GM23338 (cell line): ENCODE results near the gene BRAF. TPM values are rescaled to one million over a fixed set of nuclear protein-coding genes. Genes with fewer than 3 reads are reported as not detected.
"Not testable (repeated sequence)": the region's sequence is repeated elsewhere in the genome, so short reads cannot be mapped to it uniquely, and the experiment has no call there.

ENCODE experiments used
- ATAC-seq: fragments of 200-7000 bp; cut with Tn5 transposase; 3 replicates; pipeline ENCODE4 v1.9.1; 2020
- DNase-seq: peaks from one replicate; pipeline ENCODE4 v3.0.0-alpha.2; 2015; ENCODE audit warnings: low spot score
- H2AFZ ChIP-seq: fragments of 200-600 bp; sonication (generic); 2 replicates; pipeline ENCODE4 v1.8.0; 2016; ENCODE audit warnings: antibody characterized with exemption, mild to moderate bottlenecking, moderate library complexity
- H3F3A ChIP-seq: fragments of 200-600 bp; sonication (generic); replicated peaks from 2 replicates; pipeline ENCODE4 v1.8.0; 2017; ENCODE audit warnings: antibody characterized with exemption, mixed run types, low read depth
- H3K27ac ChIP-seq: fragments of 200-600 bp; sonication (generic); 2 replicates; pipeline ENCODE4 v1.6.1; 2016; ENCODE audit warnings: low read depth
- H3K27me3 ChIP-seq: fragments of 200-600 bp; sonication (generic); 2 replicates; pipeline ENCODE4 v1.8.0; 2016; ENCODE audit warnings: mild to moderate bottlenecking, mixed run types, moderate library complexity; ENCODE audit not compliant: insufficient read depth
- H3K36me3 ChIP-seq: fragments of 200-600 bp; sonication (generic); 2 replicates; pipeline ENCODE4 v1.8.0; 2016; ENCODE audit warnings: mild to moderate bottlenecking; ENCODE audit not compliant: insufficient read depth
- H3K4me1 ChIP-seq: fragments of 200-600 bp; sonication (generic); 2 replicates; pipeline ENCODE4 v1.8.0; 2016; ENCODE audit warnings: mild to moderate bottlenecking, moderate library complexity; ENCODE audit not compliant: insufficient read depth
- H3K4me2 ChIP-seq: fragments of 200-600 bp; sonication (generic); 2 replicates; pipeline ENCODE4 v1.7.1; 2017; ENCODE audit warnings: mixed run types
- H3K4me3 ChIP-seq: fragments of 200-600 bp; sonication (generic); 2 replicates; pipeline ENCODE4 v1.6.1; 2016; ENCODE audit warnings: mixed run types
- H3K79me2 ChIP-seq: fragments of 200-600 bp; sonication (generic); replicated peaks from 2 replicates; pipeline ENCODE4 v1.8.0; 2017; ENCODE audit warnings: mild to moderate bottlenecking; ENCODE audit not compliant: insufficient read depth
- H3K9me2 ChIP-seq: fragments of 200-600 bp; sonication (generic); 2 replicates; pipeline ENCODE4 v1.8.0; 2017; ENCODE audit not compliant: insufficient read depth
- H4K20me1 ChIP-seq: fragments of 200-600 bp; sonication (generic); replicated peaks from 2 replicates; pipeline ENCODE4 v1.8.0; 2017; ENCODE audit warnings: mild to moderate bottlenecking; ENCODE audit not compliant: insufficient read depth
- H3K27ac Mint-ChIP-seq: 2 replicates; pipeline ENCODE4 v1.8.0; 2020; ENCODE audit warnings: inconsistent platforms, mild to moderate bottlenecking, moderate library complexity, mixed read lengths
- H3K27me3 Mint-ChIP-seq: 3 replicates; pipeline ENCODE4 v1.8.0; 2022; ENCODE audit warnings: low read depth, mild to moderate bottlenecking, moderate library complexity, mixed read lengths, inconsistent platforms; ENCODE audit not compliant: insufficient read depth, poor library complexity
- H3K36me3 Mint-ChIP-seq: 3 replicates; pipeline ENCODE4 v1.8.0; 2021; ENCODE audit warnings: low read depth, mild to moderate bottlenecking, inconsistent platforms, moderate library complexity, mixed read lengths
- H3K4me1 Mint-ChIP-seq: 3 replicates; pipeline ENCODE4 v1.8.0; 2020; ENCODE audit warnings: mild to moderate bottlenecking, inconsistent platforms, mixed read lengths
- H3K4me3 Mint-ChIP-seq: 3 replicates; pipeline ENCODE4 v1.8.0; 2021; ENCODE audit warnings: moderate library complexity, mild to moderate bottlenecking, inconsistent platforms, mixed read lengths
- H3K9me3 Mint-ChIP-seq: 3 replicates; pipeline ENCODE4 v1.8.0; 2020; ENCODE audit warnings: moderate library complexity, mild to moderate bottlenecking, inconsistent platforms, mixed read lengths
- POLR2AphosphoS5 ChIP-seq: IDR thresholded peaks from 2 replicates; pipeline ENCODE4 v1.6.1; 2016; ENCODE audit warnings: antibody characterized with exemption, low read depth
- ZNF114 ChIP-seq: fragments of 250-450 bp; sonication (Bioruptor Pico); IDR thresholded peaks from 2 replicates; pipeline ENCODE4 v1.5.0; 2020; ENCODE audit warnings: mild to moderate bottlenecking, moderate library complexity
- polyA plus RNA-seq: library from polyadenylated mRNA; unstranded; fragments of >200 nt; fragmentation: Nextera tagmentation; extraction: Ambion mirVana; gene quantifications from 2 replicates; pipeline ENCODE4 v1.2.1, GENCODE V29; 2016
- total RNA-seq: library from RNA; depleted of rRNA; stranded (reverse); fragments of >200 nt; shearing (Covaris generic); gene quantifications from 2 replicates; pipeline ENCODE4 v1.2.3, GENCODE V29; 2014
- TF ChIP-seq, protein P1 (sequence below): IDR thresholded peaks from 2 replicates; pipeline ENCODE4 v1.6.1; 2016; ENCODE audit warnings: antibody characterized with exemption
- TF ChIP-seq, protein P2 (sequence below): fragments of 250-450 bp; sonication (Bioruptor Pico); IDR thresholded peaks from 2 replicates; pipeline ENCODE4 v1.5.0; 2020; ENCODE audit warnings: mild to moderate bottlenecking, moderate library complexity

The BRAF gene
- total and polyA plus RNA-seq, 2 experiments from 2014 or later, result 14.6 to 36.8 TPM

DNA sequence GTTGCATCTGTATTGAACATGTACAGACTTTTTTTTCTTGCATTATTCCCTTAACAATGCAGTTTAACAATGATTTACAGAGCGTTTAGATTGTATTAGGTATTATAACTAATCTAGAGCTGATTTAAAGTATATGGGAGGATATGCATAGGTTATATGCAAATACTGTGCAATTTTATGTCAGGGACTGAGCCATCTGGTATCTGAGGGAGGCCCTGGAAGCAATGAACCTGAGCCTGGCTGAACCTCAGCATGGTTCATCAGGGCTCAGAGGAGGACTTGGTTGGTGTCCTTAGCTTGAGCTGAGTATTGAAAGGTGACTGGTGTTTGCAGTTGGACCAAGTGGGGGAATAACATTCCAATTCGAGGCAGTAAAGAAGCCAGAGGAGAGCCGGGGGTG lies 247.2 kb downstream of the BRAF start:
- H3K36me3 Mint-ChIP-seq, result peaks cover 5% of the 10 kb centered on the region; the same call in 1 of the 3 replicates
- no peak for ATAC-seq
- H3K4me3 Mint-ChIP-seq, result no peak overlapping the region
- no peaks in the 10 kb centered on the region for H3K9me3 Mint-ChIP-seq
- no peak overlapping the region for H3K27ac ChIP-seq
- no peak overlapping the region for H3K4me3 ChIP-seq
- TF ChIP-seq ZNF114, result no peak
- TF ChIP-seq, protein P1, sequence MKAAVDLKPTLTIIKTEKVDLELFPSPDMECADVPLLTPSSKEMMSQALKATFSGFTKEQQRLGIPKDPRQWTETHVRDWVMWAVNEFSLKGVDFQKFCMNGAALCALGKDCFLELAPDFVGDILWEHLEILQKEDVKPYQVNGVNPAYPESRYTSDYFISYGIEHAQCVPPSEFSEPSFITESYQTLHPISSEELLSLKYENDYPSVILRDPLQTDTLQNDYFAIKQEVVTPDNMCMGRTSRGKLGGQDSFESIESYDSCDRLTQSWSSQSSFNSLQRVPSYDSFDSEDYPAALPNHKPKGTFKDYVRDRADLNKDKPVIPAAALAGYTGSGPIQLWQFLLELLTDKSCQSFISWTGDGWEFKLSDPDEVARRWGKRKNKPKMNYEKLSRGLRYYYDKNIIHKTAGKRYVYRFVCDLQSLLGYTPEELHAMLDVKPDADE, result no peak
- TF ChIP-seq, protein P2, sequence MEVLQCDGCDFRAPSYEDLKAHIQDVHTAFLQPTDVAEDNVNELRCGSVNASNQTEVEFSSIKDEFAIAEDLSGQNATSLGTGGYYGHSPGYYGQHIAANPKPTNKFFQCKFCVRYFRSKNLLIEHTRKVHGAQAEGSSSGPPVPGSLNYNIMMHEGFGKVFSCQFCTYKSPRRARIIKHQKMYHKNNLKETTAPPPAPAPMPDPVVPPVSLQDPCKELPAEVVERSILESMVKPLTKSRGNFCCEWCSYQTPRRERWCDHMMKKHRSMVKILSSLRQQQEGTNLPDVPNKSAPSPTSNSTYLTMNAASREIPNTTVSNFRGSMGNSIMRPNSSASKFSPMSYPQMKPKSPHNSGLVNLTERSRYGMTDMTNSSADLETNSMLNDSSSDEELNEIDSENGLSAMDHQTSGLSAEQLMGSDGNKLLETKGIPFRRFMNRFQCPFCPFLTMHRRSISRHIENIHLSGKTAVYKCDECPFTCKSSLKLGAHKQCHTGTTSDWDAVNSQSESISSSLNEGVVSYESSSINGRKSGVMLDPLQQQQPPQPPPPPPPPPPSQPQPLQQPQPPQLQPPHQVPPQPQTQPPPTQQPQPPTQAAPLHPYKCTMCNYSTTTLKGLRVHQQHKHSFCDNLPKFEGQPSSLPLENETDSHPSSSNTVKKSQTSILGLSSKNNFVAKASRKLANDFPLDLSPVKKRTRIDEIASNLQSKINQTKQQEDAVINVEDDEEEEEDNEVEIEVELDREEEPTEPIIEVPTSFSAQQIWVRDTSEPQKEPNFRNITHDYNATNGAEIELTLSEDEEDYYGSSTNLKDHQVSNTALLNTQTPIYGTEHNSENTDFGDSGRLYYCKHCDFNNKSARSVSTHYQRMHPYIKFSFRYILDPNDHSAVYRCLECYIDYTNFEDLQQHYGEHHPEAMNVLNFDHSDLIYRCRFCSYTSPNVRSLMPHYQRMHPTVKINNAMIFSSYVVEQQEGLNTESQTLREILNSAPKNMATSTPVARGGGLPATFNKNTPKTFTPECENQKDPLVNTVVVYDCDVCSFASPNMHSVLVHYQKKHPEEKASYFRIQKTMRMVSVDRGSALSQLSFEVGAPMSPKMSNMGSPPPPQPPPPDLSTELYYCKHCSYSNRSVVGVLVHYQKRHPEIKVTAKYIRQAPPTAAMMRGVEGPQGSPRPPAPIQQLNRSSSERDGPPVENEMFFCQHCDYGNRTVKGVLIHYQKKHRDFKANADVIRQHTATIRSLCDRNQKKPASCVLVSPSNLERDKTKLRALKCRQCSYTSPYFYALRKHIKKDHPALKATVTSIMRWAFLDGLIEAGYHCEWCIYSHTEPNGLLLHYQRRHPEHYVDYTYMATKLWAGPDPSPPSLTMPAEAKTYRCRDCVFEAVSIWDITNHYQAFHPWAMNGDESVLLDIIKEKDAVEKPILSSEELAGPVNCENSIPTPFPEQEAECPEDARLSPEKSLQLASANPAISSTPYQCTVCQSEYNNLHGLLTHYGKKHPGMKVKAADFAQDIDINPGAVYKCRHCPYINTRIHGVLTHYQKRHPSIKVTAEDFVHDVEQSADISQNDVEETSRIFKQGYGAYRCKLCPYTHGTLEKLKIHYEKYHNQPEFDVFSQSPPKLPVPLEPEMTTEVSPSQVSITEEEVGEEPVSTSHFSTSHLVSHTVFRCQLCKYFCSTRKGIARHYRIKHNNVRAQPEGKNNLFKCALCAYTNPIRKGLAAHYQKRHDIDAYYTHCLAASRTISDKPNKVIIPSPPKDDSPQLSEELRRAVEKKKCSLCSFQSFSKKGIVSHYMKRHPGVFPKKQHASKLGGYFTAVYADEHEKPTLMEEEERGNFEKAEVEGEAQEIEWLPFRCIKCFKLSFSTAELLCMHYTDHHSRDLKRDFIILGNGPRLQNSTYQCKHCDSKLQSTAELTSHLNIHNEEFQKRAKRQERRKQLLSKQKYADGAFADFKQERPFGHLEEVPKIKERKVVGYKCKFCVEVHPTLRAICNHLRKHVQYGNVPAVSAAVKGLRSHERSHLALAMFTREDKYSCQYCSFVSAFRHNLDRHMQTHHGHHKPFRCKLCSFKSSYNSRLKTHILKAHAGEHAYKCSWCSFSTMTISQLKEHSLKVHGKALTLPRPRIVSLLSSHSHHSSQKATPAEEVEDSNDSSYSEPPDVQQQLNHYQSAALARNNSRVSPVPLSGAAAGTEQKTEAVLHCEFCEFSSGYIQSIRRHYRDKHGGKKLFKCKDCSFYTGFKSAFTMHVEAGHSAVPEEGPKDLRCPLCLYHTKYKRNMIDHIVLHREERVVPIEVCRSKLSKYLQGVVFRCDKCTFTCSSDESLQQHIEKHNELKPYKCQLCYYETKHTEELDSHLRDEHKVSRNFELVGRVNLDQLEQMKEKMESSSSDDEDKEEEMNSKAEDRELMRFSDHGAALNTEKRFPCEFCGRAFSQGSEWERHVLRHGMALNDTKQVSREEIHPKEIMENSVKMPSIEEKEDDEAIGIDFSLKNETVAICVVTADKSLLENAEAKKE (CRISPR knock-in tag), result no peak
- no peak for TF ChIP-seq POLR2AphosphoS5
- H3K27me3 Mint-ChIP-seq, result peaks cover 12% of the 10 kb centered on the region
- H3K9me2 ChIP-seq, result no peaks in the 10 kb centered on the region
- H3K4me1 ChIP-seq, result peaks cover 8% of the 10 kb centered on the region
- no peak for DNase-seq
- no peak overlapping the region for H3K4me2 ChIP-seq
- H3K27me3 ChIP-seq, result 0 out of 2 replicates have a peak, but pooled peaks cover 5% of the 10 kb centered on the region
- peaks cover 4% of the 10 kb centered on the region; the same call in 1 of the 3 replicates for H3K4me1 Mint-ChIP-seq
- H4K20me1 ChIP-seq, result peaks cover 6% of the 10 kb centered on the region; the same call in 1 of the 2 replicates
- H3K27ac Mint-ChIP-seq, result no peak overlapping the region
- no peaks in the 10 kb centered on the region; the same call in 1 of the 2 replicates for H3K36me3 ChIP-seq
- H3F3A ChIP-seq, result no peaks in the 10 kb centered on the region
- no peaks in the 10 kb centered on the region for H3K79me2 ChIP-seq
- no peak overlapping the region for H2AFZ ChIP-seq

DNA sequence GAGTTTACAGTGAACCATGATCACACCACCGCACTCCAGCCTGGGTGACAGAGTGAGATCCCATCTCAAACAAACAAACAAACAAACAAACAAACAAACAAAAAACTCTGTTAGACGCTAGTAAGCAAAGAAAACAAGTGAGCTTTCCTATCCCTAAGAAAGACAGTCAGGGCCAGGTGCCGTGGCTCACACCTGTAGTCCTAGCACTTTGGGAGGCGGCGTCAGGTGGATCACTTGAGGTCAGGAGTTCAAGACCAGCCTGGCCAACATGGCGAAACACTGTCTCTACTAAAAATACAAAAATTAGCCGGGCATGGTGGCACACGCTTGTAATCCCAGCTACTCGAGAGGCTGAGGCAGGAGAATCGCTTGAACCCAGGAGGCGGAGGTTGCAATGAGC lies 247.8 kb downstream of the BRAF start:
- not testable (repeated sequence) for H3K27ac ChIP-seq, H3K27ac Mint-ChIP-seq, H3K36me3 Mint-ChIP-seq, ATAC-seq, H2AFZ ChIP-seq, H3K4me3 ChIP-seq, H3K4me2 ChIP-seq, H3K9me3 Mint-ChIP-seq, H3K4me3 Mint-ChIP-seq, H3K4me1 Mint-ChIP-seq, H4K20me1 ChIP-seq, H3K36me3 ChIP-seq, H3F3A ChIP-seq, H3K9me2 ChIP-seq, DNase-seq, H3K27me3 ChIP-seq, H3K79me2 ChIP-seq
- H3K27me3 Mint-ChIP-seq, result peaks cover 16% of the 10 kb centered on the region
- H3K4me1 ChIP-seq, result peaks cover 14% of the 10 kb centered on the region
